Breast epithelium (tissue), 3 donors: ENCODE data around the gene WNT2B.

Experiments used
- POLR2A ChIP-seq: fragments of 450-650 bp; IDR thresholded peaks from one replicate; pipeline ENCODE4 v1.6.1; 2016; ENCODE audit warnings: antibody characterized with exemption, mild to moderate bottlenecking, moderate library complexity
- POLR2AphosphoS5 ChIP-seq, 3 donors: sonication (generic); formaldehyde crosslinking; IDR thresholded peaks; one replicate each; pipeline ENCODE4 v1.6.1; 2017; ENCODE audit warnings: antibody characterized with exemption in 3 of 3
- TF ChIP-seq, protein P1 (sequence below), 3 donors: fragments of 450-650 bp; IDR thresholded peaks; one replicate each; pipeline ENCODE4 v1.5.1; 2016 to 2017; ENCODE audit warnings: antibody characterized with exemption in 3 of 3, mild to moderate bottlenecking in 3 of 3, moderate library complexity in 3 of 3

DNA sequence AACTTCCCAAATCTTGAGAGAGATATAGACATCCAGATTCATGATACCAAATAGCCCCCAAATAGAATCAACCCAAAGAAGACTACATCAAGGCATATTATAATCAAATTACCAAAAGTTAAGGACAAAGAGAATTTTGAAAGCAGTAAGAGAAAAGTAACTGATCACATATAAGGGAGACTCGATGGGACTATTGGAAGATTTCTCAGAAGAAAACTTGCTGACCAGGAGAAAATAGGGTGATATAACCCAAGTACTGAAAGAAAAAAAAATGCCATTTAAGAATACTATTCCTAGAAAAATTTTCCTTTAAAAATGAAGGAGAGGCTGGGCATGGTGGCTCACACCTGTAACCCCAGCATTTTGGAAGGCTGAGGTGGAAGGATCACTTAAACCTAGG, 30.5 kb upstream of the WNT2B start:
- TF ChIP-seq, protein P1, sequence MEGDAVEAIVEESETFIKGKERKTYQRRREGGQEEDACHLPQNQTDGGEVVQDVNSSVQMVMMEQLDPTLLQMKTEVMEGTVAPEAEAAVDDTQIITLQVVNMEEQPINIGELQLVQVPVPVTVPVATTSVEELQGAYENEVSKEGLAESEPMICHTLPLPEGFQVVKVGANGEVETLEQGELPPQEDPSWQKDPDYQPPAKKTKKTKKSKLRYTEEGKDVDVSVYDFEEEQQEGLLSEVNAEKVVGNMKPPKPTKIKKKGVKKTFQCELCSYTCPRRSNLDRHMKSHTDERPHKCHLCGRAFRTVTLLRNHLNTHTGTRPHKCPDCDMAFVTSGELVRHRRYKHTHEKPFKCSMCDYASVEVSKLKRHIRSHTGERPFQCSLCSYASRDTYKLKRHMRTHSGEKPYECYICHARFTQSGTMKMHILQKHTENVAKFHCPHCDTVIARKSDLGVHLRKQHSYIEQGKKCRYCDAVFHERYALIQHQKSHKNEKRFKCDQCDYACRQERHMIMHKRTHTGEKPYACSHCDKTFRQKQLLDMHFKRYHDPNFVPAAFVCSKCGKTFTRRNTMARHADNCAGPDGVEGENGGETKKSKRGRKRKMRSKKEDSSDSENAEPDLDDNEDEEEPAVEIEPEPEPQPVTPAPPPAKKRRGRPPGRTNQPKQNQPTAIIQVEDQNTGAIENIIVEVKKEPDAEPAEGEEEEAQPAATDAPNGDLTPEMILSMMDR (IDR thresholded peaks at IDR 0.05) = no peak
- TF ChIP-seq POLR2AphosphoS5 (IDR thresholded peaks at IDR 0.05) = no peak
- TF ChIP-seq POLR2A = no peak
